ENCODE measurements around the gene EPB41L4B. TPM values are rescaled to one million over a fixed set of nuclear protein-coding genes. Genes with fewer than 3 reads are reported as not detected.

EPB41L4B gene
- total and polyA plus RNA-seq, 12 donors, result 0.20 to 15.2 (median 4.4) TPM

GRCh38 chr9:109212768-109213167 lies 108.1 kb downstream of the EPB41L4B start:
- no peak for TF ChIP-seq CTCF (IDR thresholded peaks at IDR 0.05)
- intact Hi-C loops (cut with DNase I), result no loop called here
- Histone ChIP-seq H3K4me1 (peaks cover 0 to 8% (median 0%) of the 10 kb centered on the region in 9 donors), H3K9me3 (no peaks in the 10 kb centered on the region), H3K4me3 (no peak overlapping the region), H3K27me3 (peaks cover 0 to 3% (median 0%) of the 10 kb centered on the region in 7 donors), H3K27ac (peak overlapping the region in 4 of 10 donors; percentile 16 to 53 (median 32)), H3K36me3 (no peaks in the 10 kb centered on the region)
- DNase-seq (no peak), ATAC-seq (no peak)
- 63 to 73% methylated on average over 4 of the region's 4 CpGs for WGBS, 2 donors

GRCh38 chr9:109206670-109207069 lies 114.2 kb downstream of the EPB41L4B start:
- intact Hi-C loops (cut with DNase I), result no loop called here
- ATAC-seq, result no peak

GRCh38 chr9:109205526-109205925 lies 115.3 kb downstream of the EPB41L4B start:
- Histone ChIP-seq H3K4me1 (no peaks in the 10 kb centered on the region), H3K4me3 (no peak overlapping the region), H3K9me3 (no peaks in the 10 kb centered on the region), H3K27me3 (peaks cover 0 to 3% (median 0%) of the 10 kb centered on the region in 7 donors), H3K27ac (no peak overlapping the region), H3K36me3 (no peaks in the 10 kb centered on the region)
- ATAC-seq, result no peak
- TF ChIP-seq CTCF (IDR thresholded peaks at IDR 0.05), result no peak
- intact Hi-C loops (cut with DNase I), result no loop called here
- no peak for DNase-seq
- WGBS, 2 donors, result 72 to 81% methylated on average over 1 of the region's 1 CpG

More at GRCh38 chr9:109206670-109207069, 114.2 kb downstream of the EPB41L4B start:
- H3K27ac ChIP-seq, result no peak overlapping the region
- 69 to 83% methylated on average over 2 of the region's 2 CpGs for WGBS, 2 donors
- TF ChIP-seq CTCF (IDR thresholded peaks at IDR 0.05), result no peak
- no peaks in the 10 kb centered on the region for H3K36me3 ChIP-seq
- no peak overlapping the region for H3K4me3 ChIP-seq
- DNase-seq, result no peak
- H3K9me3 ChIP-seq, result no peaks in the 10 kb centered on the region
- H3K27me3 ChIP-seq, result peaks cover 0 to 3% (median 0%) of the 10 kb centered on the region in 7 donors
- no peaks in the 10 kb centered on the region for H3K4me1 ChIP-seq

GRCh38 chr9:109203761-109204360 lies 117.0 kb downstream of the EPB41L4B start:
- intact Hi-C loops (cut with DNase I), result no loop called here
- WGBS, 2 donors, result 77 to 80% methylated on average over 4 of the region's 4 CpGs

More at GRCh38 chr9:109203761-109204360, 117.0 kb downstream of the EPB41L4B start:
- Histone ChIP-seq H3K27ac (no peak overlapping the region), H3K9me3 (no peaks in the 10 kb centered on the region), H3K27me3 (peaks cover 0 to 3% (median 0%) of the 10 kb centered on the region in 7 donors), H3K4me1 (no peaks in the 10 kb centered on the region), H3K36me3 (no peaks in the 10 kb centered on the region), H3K4me3 (no peak overlapping the region)
- DNase-seq (no peak), ATAC-seq (no peak)
- no peak for TF ChIP-seq CTCF (IDR thresholded peaks at IDR 0.05)

Data from heart right ventricle (tissue), 16 donors.